Esophagus (tissue), 2 donors: ENCODE results near the gene SLC7A6OS. TPM values are rescaled to one million over a fixed set of nuclear protein-coding genes. Genes with fewer than 3 reads are reported as not detected.
A peak's percentile ranks its signal among the peaks of the same experiment; 100 is the strongest.

Source experiments
- H3K27ac ChIP-seq, 2 donors: one replicate each; pipeline ENCODE4 v1.5.1; 2013; ENCODE audit warnings: low read depth in 2 of 2, mild to moderate bottlenecking in 2 of 2, inconsistent platforms in 1 of 2, low read length in 1 of 2, moderate library complexity in 1 of 2
- H3K27me3 ChIP-seq, 2 donors: one replicate each; pipeline ENCODE4 v1.6.1; 2013; ENCODE audit warnings: low read length in 2 of 2, control low read depth in 1 of 2, mild to moderate bottlenecking in 1 of 2; ENCODE audit not compliant: insufficient read depth in 2 of 2, control insufficient read depth in 1 of 2
- H3K36me3 ChIP-seq, 2 donors: one replicate each; pipeline ENCODE4 v1.6.1; 2013; ENCODE audit warnings: low read length in 1 of 2; ENCODE audit not compliant: control insufficient read depth in 2 of 2, insufficient read depth in 2 of 2
- H3K4me1 ChIP-seq, 2 donors: one replicate each; pipeline ENCODE4 v1.6.1; 2013; ENCODE audit warnings: low read length in 1 of 2; ENCODE audit not compliant: control insufficient read depth in 2 of 2, insufficient read depth in 2 of 2
- H3K4me3 ChIP-seq, 2 donors: one replicate each; pipeline ENCODE4 v1.5.1; 2013; ENCODE audit warnings: low read length in 2 of 2, mild to moderate bottlenecking in 2 of 2, low read depth in 1 of 2, moderate library complexity in 1 of 2
- H3K9me3 ChIP-seq, 2 donors: one replicate each; pipeline ENCODE4 v1.6.1; 2013; ENCODE audit warnings: mild to moderate bottlenecking in 2 of 2, low read depth in 1 of 2, low read length in 1 of 2, moderate library complexity in 1 of 2; ENCODE audit not compliant: control insufficient read depth in 2 of 2, insufficient read depth in 1 of 2
- WGBS, 2 donors: extraction: QIAGEN DNeasy Blood & Tissue Kit; methylation state at CpG; one replicate each; pipeline ENCODE4 v1.1.7; 2013; 5-methylcytosine and 5-hydroxymethylcytosine counted together
- polyA plus RNA-seq, 2 donors: library from polyadenylated mRNA; stranded (reverse); fragments of 200-250 nt; gene quantifications; one replicate each; pipeline ENCODE4 v1.2.3, GENCODE V29; 2013
- donor health status: healthy with polysubstance abuse.
- donor health status: Bipolar disorder and iron deficiency.

Gene SLC7A6OS
- polyA plus RNA-seq, 2 donors: 4.4 to 4.9 TPM

DNA sequence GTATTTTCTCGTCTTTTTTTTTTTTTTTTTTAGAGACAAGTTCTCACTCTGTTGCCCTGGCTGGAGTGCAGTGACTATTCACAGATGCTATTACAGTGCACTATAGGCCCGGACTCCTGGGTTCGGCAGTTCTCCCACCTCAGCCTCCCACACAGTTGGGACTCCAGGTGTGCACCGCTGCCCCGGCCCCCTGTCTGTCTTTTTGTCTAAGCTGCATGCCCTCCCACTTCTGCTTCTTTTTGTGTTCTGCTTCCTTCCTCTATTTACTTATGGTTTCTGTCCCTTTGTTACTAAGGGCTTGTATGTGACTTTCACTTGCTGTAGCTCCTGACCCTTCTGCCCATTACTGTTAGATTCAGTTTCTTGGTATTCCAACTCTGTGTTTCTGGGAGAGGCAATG is 25.9 kb downstream of the SLC7A6OS start:
- Histone ChIP-seq H3K27ac (peak overlapping the region in 1 of 2 donors; percentile 25), H3K4me1 (peaks cover 0 to 6% of the 10 kb centered on the region in 2 donors), H3K9me3 (no peaks in the 10 kb centered on the region), H3K4me3 (no peak overlapping the region), H3K27me3 (no peaks in the 10 kb centered on the region), H3K36me3 (peaks cover 0 to 11% of the 10 kb centered on the region in 2 donors)
- WGBS, 2 donors: 59 to 65% methylated on average over 5 of the region's 5 CpGs

DNA sequence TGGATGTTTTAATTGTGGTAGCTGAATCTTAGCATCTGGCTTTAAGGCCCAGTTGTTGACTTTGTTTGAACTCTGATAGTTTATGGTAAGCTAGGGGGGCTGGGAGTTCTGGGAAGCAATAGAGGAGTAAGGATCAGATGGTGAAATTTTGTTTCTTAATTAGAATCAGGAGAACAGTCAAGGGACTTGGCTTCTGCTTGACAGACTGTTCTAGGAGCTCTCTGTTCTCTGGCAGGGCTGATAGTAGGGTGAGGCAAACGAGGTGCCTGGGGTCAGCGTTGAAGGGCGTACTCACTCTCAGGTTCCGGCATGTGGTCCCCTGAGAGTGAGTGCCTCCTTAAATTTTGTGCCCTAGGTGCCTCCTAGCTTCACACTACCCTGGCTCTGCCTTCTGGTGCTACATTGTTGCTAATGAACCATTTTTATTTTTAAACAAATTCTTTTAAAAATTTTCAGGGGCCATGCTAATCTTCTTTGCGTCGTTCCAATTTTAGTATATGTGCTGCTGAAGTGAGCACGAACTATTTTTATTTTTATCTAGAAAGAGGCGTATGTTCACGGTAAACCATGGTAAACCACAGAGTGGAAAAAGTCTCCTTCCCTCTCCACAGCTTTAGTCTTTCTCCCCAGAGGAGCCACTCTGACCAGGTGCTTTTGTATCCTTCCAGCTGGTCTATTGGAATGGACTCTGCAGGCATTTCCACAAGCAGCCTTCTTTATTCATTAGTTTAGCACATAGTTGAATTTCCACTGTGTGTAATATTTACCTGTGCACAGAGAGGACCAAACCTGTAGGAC is 26.7 kb downstream of the SLC7A6OS start:
- Histone ChIP-seq H3K27me3 (no peaks in the 10 kb centered on the region), H3K36me3 (peaks cover 0 to 11% of the 10 kb centered on the region in 2 donors), H3K27ac (peak overlapping the region; percentile 1 to 57), H3K4me1 (peaks cover 0 to 6% of the 10 kb centered on the region in 2 donors), H3K9me3 (no peaks in the 10 kb centered on the region), H3K4me3 (no peak overlapping the region)
- WGBS, 2 donors: 70 to 76% methylated on average over 9 of the region's 9 CpGs

DNA sequence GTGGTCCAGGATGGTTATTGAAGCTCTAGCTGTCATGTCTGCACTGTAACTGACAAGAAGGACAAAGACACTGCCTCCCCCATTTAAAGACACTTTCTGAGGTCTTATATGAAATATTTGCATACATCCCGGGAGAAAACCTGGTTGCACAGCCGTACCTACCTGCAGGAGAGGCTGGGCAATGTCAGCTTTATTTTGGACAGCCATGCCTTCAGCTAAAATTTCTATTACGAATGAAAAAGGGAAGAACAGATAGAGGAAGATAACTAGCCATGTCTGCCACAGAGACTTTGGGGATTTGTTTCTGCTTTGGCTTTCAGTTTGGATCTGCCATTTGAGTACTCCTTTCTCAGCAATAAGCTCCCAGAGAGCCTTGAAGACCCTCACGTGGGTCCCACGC is 27.4 kb downstream of the SLC7A6OS start:
- Histone ChIP-seq H3K27me3 (no peaks in the 10 kb centered on the region), H3K4me3 (no peak overlapping the region), H3K9me3 (no peaks in the 10 kb centered on the region), H3K4me1 (peaks cover 0 to 6% of the 10 kb centered on the region in 2 donors), H3K27ac (peak overlapping the region in 1 of 2 donors; percentile 57), H3K36me3 (peaks cover 0 to 11% of the 10 kb centered on the region in 2 donors)
- 71 to 72% methylated on average over 5 of the region's 5 CpGs for WGBS, 2 donors

DNA sequence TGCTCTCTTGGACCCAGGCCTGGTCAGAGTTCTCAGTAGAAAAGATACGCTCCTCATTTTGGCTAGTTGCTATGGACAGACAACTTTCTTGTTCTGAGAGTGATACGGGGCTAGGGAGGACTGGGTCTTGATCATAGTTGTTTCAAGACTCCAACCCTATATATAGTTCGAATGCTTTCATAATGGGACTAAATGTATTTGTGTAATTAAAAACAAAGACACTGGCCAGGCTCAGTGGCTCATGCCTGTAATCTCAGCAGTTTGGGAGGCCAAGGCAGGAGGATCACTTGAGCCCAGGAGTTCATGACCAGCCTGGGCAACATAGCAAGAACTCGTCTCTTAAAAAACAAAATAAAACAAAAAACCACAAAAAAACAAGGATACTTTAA is 28.7 kb downstream of the SLC7A6OS start:
- H3K36me3 ChIP-seq: peaks cover 0 to 6% of the 10 kb centered on the region in 2 donors
- H3K27me3 ChIP-seq: no peaks in the 10 kb centered on the region
- 78 to 88% methylated on average over 4 of the region's 4 CpGs for WGBS, 2 donors
- H3K4me1 ChIP-seq: no peaks in the 10 kb centered on the region
- no peak overlapping the region for H3K4me3 ChIP-seq
- no peak overlapping the region for H3K27ac ChIP-seq
- H3K9me3 ChIP-seq: no peaks in the 10 kb centered on the region

DNA sequence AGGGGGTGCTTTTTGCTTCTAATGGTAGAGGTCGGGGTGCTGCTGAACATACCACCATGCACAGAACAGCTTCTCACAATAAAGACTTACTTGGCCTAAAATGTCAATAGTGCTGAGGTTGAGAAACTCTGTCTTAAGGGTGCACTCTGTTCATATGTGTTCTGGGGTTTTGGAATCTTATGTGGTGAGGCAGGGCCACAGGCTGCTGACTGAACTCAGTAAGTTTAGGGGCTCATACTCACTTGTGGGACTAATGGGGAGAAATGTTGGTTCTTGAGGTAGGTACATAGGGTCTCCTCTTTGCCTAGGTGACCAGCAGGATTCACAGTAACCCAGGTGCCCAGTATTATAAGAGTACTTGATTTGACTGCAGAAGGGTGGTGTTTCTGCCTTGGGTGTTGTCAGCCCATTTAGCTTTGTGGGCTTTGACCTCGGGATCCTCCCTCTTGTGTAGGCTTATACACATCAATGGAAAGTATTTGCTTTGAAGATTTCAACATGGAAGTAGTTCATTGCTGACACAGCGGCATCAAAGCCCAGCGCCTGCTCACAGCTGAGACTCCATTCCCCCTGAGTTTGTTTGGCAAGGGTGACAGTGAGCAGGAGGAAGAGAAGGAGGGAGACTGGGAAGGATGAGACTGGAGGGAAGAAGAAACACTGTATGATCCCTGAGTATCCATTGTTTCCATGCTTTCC is 29.2 kb downstream of the SLC7A6OS start:
- Histone ChIP-seq H3K4me1 (no peaks in the 10 kb centered on the region), H3K27me3 (no peaks in the 10 kb centered on the region), H3K9me3 (no peaks in the 10 kb centered on the region), H3K36me3 (peaks cover 0 to 6% of the 10 kb centered on the region in 2 donors), H3K4me3 (no peak overlapping the region), H3K27ac (no peak overlapping the region)
- whole genome bisulfite sequencing, 2 donors: 78 to 82% methylated on average over 4 of the region's 4 CpGs

DNA sequence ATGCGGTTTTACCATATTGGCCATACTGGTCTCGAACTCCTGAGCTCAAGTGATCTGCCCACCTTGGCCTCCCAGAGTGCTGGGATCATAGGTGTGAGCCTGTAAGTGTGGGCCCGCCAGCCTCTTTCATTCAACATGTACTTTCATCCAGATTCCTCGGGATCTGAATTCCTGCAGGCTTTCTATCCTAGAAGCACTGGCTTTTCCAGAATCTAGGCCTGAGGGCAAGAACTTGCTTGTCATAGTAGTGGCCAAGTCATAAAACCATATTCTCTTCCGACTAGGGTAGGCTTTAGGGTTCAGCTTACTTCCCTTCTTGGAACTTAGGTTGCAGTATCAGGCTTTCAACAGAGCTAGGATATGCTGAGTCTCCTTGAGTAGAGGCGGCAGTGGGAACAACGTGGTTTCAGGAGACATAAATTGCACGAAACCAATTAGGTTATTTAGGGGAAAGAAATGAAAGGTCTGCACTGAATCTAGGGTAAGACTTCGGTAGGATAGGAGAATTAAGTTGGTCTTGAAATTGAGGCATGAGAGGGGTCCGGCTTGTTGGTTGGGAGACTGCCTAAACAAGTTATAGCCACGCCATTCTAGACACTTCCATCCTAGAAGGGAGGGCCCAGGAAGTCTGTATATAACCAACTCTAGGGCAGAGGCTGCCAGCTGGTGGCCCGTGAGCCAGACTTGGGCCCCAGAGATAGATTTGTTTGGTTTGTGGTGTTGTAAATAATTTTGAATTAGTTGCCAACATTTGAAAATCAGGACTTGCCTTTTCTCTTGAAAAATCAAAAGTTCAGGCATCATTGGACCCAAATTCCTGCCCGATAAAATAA is 30.8 kb downstream of the SLC7A6OS start:
- Histone ChIP-seq H3K27ac (no peak overlapping the region), H3K9me3 (no peaks in the 10 kb centered on the region), H3K4me3 (no peak overlapping the region), H3K27me3 (no peaks in the 10 kb centered on the region), H3K4me1 (no peaks in the 10 kb centered on the region), H3K36me3 (peaks cover 0 to 6% of the 10 kb centered on the region in 2 donors)
- 84 to 85% methylated on average over 13 of the region's 13 CpGs for WGBS, 2 donors

DNA sequence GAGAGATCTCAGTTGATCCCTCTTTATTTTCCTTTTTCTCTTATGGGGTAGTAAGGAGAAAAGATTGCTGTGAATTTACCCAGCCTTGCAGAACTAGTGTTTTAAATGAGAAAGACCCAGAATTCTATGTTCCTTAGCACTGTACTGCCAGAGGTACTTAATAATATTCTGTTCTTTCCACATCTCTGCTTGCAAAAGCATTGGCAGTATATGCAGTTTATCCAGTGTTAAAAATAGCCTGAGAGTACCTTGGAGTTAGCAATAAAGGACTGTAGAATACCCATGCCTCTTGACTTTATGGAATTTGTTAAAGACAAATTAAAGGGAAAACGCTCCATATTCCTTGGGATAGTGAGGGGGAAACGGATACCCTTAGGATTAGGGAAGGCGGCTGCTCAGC is 34.5 kb downstream of the SLC7A6OS start:
- Histone ChIP-seq H3K9me3 (no peaks in the 10 kb centered on the region), H3K4me1 (peaks cover 0 to 8% of the 10 kb centered on the region in 2 donors), H3K4me3 (no peak overlapping the region), H3K27ac (peak overlapping the region in 1 of 2 donors; percentile 44), H3K27me3 (no peaks in the 10 kb centered on the region), H3K36me3 (peaks cover 0 to 6% of the 10 kb centered on the region in 2 donors)
- WGBS, 2 donors: 69 to 83% methylated on average over 3 of the region's 3 CpGs

DNA sequence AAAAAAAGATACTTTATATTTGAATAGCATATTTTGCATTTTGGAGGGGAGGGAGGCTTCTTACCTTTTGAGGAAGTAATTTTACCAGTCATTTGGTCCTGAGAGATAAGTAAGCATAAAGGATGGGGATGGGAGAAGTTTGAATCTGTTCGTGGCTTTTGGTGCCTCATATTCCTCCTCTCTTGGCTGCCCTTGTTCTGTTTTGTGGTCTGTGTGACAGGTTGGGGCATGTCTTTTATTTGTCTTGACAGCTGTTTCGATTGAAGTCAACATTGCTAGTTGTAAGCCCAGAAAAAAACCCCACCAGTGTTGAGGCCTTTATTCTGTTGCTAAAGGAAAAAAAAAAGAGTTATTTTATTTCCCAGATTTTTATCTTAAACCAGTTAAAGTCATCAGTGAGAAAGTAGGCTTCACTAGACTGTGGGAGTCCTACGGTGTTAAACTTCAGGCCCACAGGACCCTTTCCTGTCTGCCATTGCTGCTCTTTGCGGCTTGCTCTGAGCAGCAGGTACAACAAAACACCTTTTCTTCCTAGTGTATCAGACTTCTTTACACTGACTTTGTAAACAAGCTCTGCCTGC is 35.0 kb downstream of the SLC7A6OS start:
- H3K9me3 ChIP-seq: no peaks in the 10 kb centered on the region
- 30 to 50% methylated on average over 4 of the region's 4 CpGs for WGBS, 2 donors
- peaks cover 0 to 6% of the 10 kb centered on the region in 2 donors for H3K36me3 ChIP-seq
- peaks cover 0 to 8% of the 10 kb centered on the region in 2 donors for H3K4me1 ChIP-seq
- peak overlapping the region in 1 of 2 donors; percentile 44 for H3K27ac ChIP-seq
- no peak overlapping the region for H3K4me3 ChIP-seq
- H3K27me3 ChIP-seq: no peaks in the 10 kb centered on the region

DNA sequence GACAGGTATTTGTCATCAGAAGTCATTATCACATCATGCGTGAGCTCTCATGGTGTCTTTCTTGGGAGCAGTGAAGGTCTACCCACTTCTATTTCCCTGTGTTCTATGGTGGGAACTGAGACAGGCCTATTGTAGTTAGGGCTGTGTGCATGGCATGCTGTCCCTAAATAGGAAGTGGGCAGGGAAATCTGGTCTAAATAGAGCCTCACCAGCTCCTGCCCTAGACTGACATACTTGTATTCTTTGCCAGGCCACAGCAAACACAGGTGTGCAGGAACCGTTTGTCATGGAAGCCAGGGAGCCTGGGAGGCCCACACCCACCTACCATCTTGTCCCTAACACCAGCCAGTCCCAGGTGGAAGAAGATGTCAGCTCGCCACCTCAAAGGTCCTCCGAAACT is 36.3 kb downstream of the SLC7A6OS start:
- H3K27ac ChIP-seq: no peak overlapping the region

More for the DNA sequence above, 36.3 kb downstream of the SLC7A6OS start:
- no peaks in the 10 kb centered on the region for H3K9me3 ChIP-seq
- WGBS, 2 donors: 84 to 87% methylated on average over 4 of the region's 4 CpGs
- peaks cover 3 to 8% of the 10 kb centered on the region in 2 donors for H3K4me1 ChIP-seq
- no peak overlapping the region for H3K4me3 ChIP-seq
- no peaks in the 10 kb centered on the region for H3K27me3 ChIP-seq
- peaks cover 0 to 6% of the 10 kb centered on the region in 2 donors for H3K36me3 ChIP-seq
